ENCODE measurements around the gene CDK5RAP1.

- TF ChIP-seq POLR2A (IDR thresholded peaks at IDR 0.05): no peak
- TF ChIP-seq, protein P1, sequence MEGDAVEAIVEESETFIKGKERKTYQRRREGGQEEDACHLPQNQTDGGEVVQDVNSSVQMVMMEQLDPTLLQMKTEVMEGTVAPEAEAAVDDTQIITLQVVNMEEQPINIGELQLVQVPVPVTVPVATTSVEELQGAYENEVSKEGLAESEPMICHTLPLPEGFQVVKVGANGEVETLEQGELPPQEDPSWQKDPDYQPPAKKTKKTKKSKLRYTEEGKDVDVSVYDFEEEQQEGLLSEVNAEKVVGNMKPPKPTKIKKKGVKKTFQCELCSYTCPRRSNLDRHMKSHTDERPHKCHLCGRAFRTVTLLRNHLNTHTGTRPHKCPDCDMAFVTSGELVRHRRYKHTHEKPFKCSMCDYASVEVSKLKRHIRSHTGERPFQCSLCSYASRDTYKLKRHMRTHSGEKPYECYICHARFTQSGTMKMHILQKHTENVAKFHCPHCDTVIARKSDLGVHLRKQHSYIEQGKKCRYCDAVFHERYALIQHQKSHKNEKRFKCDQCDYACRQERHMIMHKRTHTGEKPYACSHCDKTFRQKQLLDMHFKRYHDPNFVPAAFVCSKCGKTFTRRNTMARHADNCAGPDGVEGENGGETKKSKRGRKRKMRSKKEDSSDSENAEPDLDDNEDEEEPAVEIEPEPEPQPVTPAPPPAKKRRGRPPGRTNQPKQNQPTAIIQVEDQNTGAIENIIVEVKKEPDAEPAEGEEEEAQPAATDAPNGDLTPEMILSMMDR (IDR thresholded peaks at IDR 0.05 in 8 of 11, conservative IDR thresholded peaks at IDR 0.05 in 3 of 11): no peak
Measured at GRCh38 chr20:33325350-33325749, 76.0 kb downstream of the CDK5RAP1 start.

All from spleen (tissue), 7 donors.